HEK293 (cell line): ENCODE measurements around the gene USP12.
A peak's percentile ranks its signal among the peaks of the same experiment; 100 is the strongest.

Experiments used
- FEZF1 ChIP-seq: fragments of 450-650 bp; formaldehyde crosslinking; IDR thresholded peaks from 2 replicates; pipeline ENCODE4 v1.5.1; 2016; ENCODE audit warnings: missing biosample characterization, missing genetic modification characterization
- HIC1 ChIP-seq: fragments of 450-650 bp; formaldehyde crosslinking; IDR thresholded peaks from 2 replicates; pipeline ENCODE4 v1.5.1; 2016; ENCODE audit warnings: missing biosample characterization, missing genetic modification characterization
- HOXA7 ChIP-seq: sonication (generic); formaldehyde crosslinking; IDR thresholded peaks from 2 replicates; pipeline ENCODE4 v1.8.1; 2022; ENCODE audit warnings: missing genetic modification reagents, borderline replicate concordance
- REPIN1 ChIP-seq: fragments of 450-650 bp; formaldehyde crosslinking; IDR thresholded peaks from 2 replicates; pipeline ENCODE4 v1.5.1; 2017; ENCODE audit warnings: missing biosample characterization, missing genetic modification characterization, low read depth
- SALL2 ChIP-seq: fragments of 450-650 bp; formaldehyde crosslinking; IDR thresholded peaks from 2 replicates; pipeline ENCODE4 v1.5.0; 2017; ENCODE audit warnings: missing biosample characterization, mild to moderate bottlenecking, missing genetic modification characterization, borderline replicate concordance
- SETDB1 ChIP-seq: IDR thresholded peaks from one replicate; pipeline ENCODE4 v1.6.1; 2017; ENCODE audit warnings: mild to moderate bottlenecking, low read length, moderate library complexity, mixed read lengths; ENCODE audit not compliant: insufficient read length
- TSHZ1 ChIP-seq: fragments of 450-650 bp; formaldehyde crosslinking; IDR thresholded peaks from 2 replicates; pipeline ENCODE4 v1.5.1; 2016; ENCODE audit warnings: missing biosample characterization, missing genetic modification characterization, borderline replicate concordance
- WT1 ChIP-seq: fragments of 450-650 bp; formaldehyde crosslinking; IDR thresholded peaks from 2 replicates; pipeline ENCODE4 v1.5.1; 2016; ENCODE audit warnings: missing biosample characterization, missing genetic modification characterization
- YY1 ChIP-seq: fragments of 450-650 bp; formaldehyde crosslinking; IDR thresholded peaks from 2 replicates; pipeline ENCODE4 v1.5.1; 2018; ENCODE audit warnings: missing biosample characterization, missing genetic modification characterization
- YY2 ChIP-seq: fragments of 450-650 bp; formaldehyde crosslinking; IDR thresholded peaks from 2 replicates; pipeline ENCODE4 v1.5.1; 2016; ENCODE audit warnings: missing biosample characterization, missing genetic modification characterization
- ZFP37 ChIP-seq: fragments of 450-650 bp; formaldehyde crosslinking; IDR thresholded peaks from 2 replicates; pipeline ENCODE4 v1.5.1; 2016; ENCODE audit warnings: missing biosample characterization, missing genetic modification characterization
- ZNF10 ChIP-seq: fragments of 450-650 bp; formaldehyde crosslinking; IDR thresholded peaks from 2 replicates; pipeline ENCODE4 v1.5.1; 2017; ENCODE audit warnings: missing biosample characterization, missing genetic modification characterization
- ZNF155 ChIP-seq: fragments of 450-650 bp; formaldehyde crosslinking; IDR thresholded peaks from 2 replicates; pipeline ENCODE4 v1.5.1; 2016; ENCODE audit warnings: missing biosample characterization, missing genetic modification characterization
- ZNF19 ChIP-seq: fragments of 450-650 bp; formaldehyde crosslinking; IDR thresholded peaks from 2 replicates; pipeline ENCODE4; 2016; ENCODE audit warnings: missing biosample characterization, missing genetic modification characterization, low read depth
- ZNF214 ChIP-seq: fragments of 450-650 bp; formaldehyde crosslinking; IDR thresholded peaks from 2 replicates; pipeline ENCODE4 v1.5.1; 2017; ENCODE audit warnings: missing biosample characterization, mild to moderate bottlenecking, missing genetic modification characterization, borderline replicate concordance
- ZNF223 ChIP-seq: fragments of 450-650 bp; formaldehyde crosslinking; IDR thresholded peaks from 2 replicates; pipeline ENCODE4 v1.5.1; 2016; ENCODE audit warnings: missing biosample characterization, missing genetic modification characterization
- ZNF266 ChIP-seq: fragments of 450-650 bp; formaldehyde crosslinking; IDR thresholded peaks from 2 replicates; pipeline ENCODE4 v1.5.1; 2016; ENCODE audit warnings: missing biosample characterization, missing genetic modification characterization, low read depth
- ZNF274 ChIP-seq, 2 experiments: fragments of 200-500 bp in 1 of 2; fragments of 450-650 bp in 1 of 2; sonication (Bioruptor generic) in 1 of 2; formaldehyde crosslinking in 1 of 2; IDR thresholded peaks; 2 replicates each; pipeline versions ENCODE4 v1.5.1 to v1.6.1; 2014 to 2016; ENCODE audit warnings: borderline replicate concordance in 1 of 2, inconsistent platforms in 1 of 2, low read length in 1 of 2, missing biosample characterization in 1 of 2, missing genetic modification characterization in 1 of 2
- ZNF302 ChIP-seq: fragments of 450-650 bp; formaldehyde crosslinking; IDR thresholded peaks from 2 replicates; pipeline ENCODE4 v1.5.1; 2016; ENCODE audit warnings: missing biosample characterization, missing genetic modification characterization, low read depth
- ZNF366 ChIP-seq: fragments of 450-650 bp; formaldehyde crosslinking; conservative IDR thresholded peaks from 2 replicates; pipeline ENCODE4 v1.5.1; 2016; ENCODE audit warnings: missing biosample characterization, missing genetic modification characterization
- ZNF416 ChIP-seq: fragments of 450-650 bp; formaldehyde crosslinking; IDR thresholded peaks from 2 replicates; pipeline ENCODE4 v1.5.1; 2016; ENCODE audit warnings: missing biosample characterization, missing genetic modification characterization
- ZNF530 ChIP-seq: fragments of 450-650 bp; formaldehyde crosslinking; IDR thresholded peaks from 2 replicates; pipeline ENCODE4 v1.5.1; 2016; ENCODE audit warnings: low read depth, missing biosample characterization, missing genetic modification characterization
- ZNF555 ChIP-seq: fragments of 450-650 bp; formaldehyde crosslinking; conservative IDR thresholded peaks from 2 replicates; pipeline ENCODE4 v1.5.1; 2017; ENCODE audit warnings: missing biosample characterization, mild to moderate bottlenecking, missing genetic modification characterization, inconsistent platforms
- ZNF664 ChIP-seq: fragments of 450-650 bp; formaldehyde crosslinking; IDR thresholded peaks from 2 replicates; pipeline ENCODE4 v1.5.1; 2016; ENCODE audit warnings: missing biosample characterization, missing genetic modification characterization
- ZNF692 ChIP-seq: fragments of 450-650 bp; formaldehyde crosslinking; IDR thresholded peaks from 2 replicates; pipeline ENCODE4 v1.5.1; 2016; ENCODE audit warnings: missing biosample characterization, missing genetic modification characterization
- ZNF777 ChIP-seq: fragments of 450-650 bp; formaldehyde crosslinking; IDR thresholded peaks from 2 replicates; pipeline ENCODE4 v1.5.1; 2017; ENCODE audit warnings: missing biosample characterization, missing genetic modification characterization, borderline replicate concordance
- TF ChIP-seq, protein P1 (sequence below): fragments of 450-650 bp; formaldehyde crosslinking; IDR thresholded peaks from 2 replicates; pipeline ENCODE4; 2016; ENCODE audit warnings: missing biosample characterization, missing genetic modification characterization
- TF ChIP-seq, protein P2 (sequence below): fragments of 450-650 bp; formaldehyde crosslinking; conservative IDR thresholded peaks from 2 replicates; pipeline ENCODE4 v1.5.1; 2016; ENCODE audit warnings: low read depth, missing biosample characterization, missing genetic modification characterization

The USP12 gene

GRCh38 chr13:27171827-27172494 lies 350 bp upstream of the USP12 start (continued):
- TF ChIP-seq HOXA7 (CRISPR knock-in tag) (no peak), SETDB1 (no peak), ZNF416 (no peak), ZNF155 (tag by site-specific recombination) (no peak), ZFP37 (no peak), TSHZ1 (tag by site-specific recombination) (no peak), YY2 (tag by site-specific recombination) (no peak), ZNF555 (no peak), REPIN1 (tag by site-specific recombination) (no peak), FEZF1 (tag by site-specific recombination) (no peak), ZNF692 (tag by site-specific recombination) (peak; percentile 48; the same call in 1 of the 2 replicates), ZNF530 (tag by site-specific recombination) (no peak), ZNF266 (no peak), ZNF19 (tag by site-specific recombination) (no peak), SALL2 (tag by site-specific recombination) (no peak), ZNF274 (IDR thresholded peaks at IDR 0.05; ENCODE audit: low read length) (no peak), ZNF274 (tag by site-specific recombination; IDR thresholded peaks at IDR 0.05; ENCODE audit: borderline replicate concordance) (no peak), ZNF664 (tag by site-specific recombination) (no peak), ZNF366 (tag by site-specific recombination) (no peak), ZNF10 (tag by site-specific recombination) (no peak), ZNF777 (tag by site-specific recombination) (no peak), ZNF223 (tag by site-specific recombination) (no peak), YY1 (tag by site-specific recombination) (no peak), ZNF214 (tag by site-specific recombination) (no peak), WT1 (tag by site-specific recombination) (peak; percentile 54), HIC1 (tag by site-specific recombination) (0 out of 2 replicates have a peak, but pooled peaks have one; percentile 16), ZNF302 (tag by site-specific recombination) (no peak)
- TF ChIP-seq, protein P1, sequence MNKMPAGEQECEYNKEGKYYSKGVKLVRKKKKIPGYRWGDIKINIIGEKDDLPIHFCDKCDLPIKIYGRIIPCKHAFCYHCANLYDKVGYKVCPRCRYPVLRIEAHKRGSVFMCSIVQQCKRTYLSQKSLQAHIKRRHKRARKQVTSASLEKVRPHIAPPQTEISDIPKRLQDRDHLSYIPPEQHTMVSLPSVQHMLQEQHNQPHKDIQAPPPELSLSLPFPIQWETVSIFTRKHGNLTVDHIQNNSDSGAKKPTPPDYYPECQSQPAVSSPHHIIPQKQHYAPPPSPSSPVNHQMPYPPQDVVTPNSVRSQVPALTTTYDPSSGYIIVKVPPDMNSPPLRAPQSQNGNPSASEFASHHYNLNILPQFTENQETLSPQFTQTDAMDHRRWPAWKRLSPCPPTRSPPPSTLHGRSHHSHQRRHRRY, result no peak
- TF ChIP-seq, protein P2, sequence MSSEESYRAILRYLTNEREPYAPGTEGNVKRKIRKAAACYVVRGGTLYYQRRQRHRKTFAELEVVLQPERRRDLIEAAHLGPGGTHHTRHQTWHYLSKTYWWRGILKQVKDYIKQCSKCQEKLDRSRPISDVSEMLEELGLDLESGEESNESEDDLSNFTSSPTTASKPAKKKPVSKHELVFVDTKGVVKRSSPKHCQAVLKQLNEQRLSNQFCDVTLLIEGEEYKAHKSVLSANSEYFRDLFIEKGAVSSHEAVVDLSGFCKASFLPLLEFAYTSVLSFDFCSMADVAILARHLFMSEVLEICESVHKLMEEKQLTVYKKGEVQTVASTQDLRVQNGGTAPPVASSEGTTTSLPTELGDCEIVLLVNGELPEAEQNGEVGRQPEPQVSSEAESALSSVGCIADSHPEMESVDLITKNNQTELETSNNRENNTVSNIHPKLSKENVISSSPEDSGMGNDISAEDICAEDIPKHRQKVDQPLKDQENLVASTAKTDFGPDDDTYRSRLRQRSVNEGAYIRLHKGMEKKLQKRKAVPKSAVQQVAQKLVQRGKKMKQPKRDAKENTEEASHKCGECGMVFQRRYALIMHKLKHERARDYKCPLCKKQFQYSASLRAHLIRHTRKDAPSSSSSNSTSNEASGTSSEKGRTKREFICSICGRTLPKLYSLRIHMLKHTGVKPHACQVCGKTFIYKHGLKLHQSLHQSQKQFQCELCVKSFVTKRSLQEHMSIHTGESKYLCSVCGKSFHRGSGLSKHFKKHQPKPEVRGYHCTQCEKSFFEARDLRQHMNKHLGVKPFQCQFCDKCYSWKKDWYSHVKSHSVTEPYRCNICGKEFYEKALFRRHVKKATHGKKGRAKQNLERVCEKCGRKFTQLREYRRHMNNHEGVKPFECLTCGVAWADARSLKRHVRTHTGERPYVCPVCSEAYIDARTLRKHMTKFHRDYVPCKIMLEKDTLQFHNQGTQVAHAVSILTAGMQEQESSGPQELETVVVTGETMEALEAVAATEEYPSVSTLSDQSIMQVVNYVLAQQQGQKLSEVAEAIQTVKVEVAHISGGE, result no peak
